Neutrophil (primary cell): ENCODE measurements around the gene TMCC1.

Source experiments
- H3K27ac ChIP-seq: fragments of 200-600 bp; sonication (generic); 2 replicates; pipeline ENCODE4 v1.5.1; 2016; ENCODE audit warnings: mild to moderate bottlenecking, moderate library complexity
- H3K27me3 ChIP-seq: fragments of 200-600 bp; sonication (generic); 2 replicates; pipeline ENCODE4 v1.6.0; 2016; ENCODE audit warnings: mild to moderate bottlenecking
- H3K36me3 ChIP-seq: fragments of 200-600 bp; sonication (generic); 2 replicates; pipeline ENCODE4 v1.5.1; 2017
- H3K4me1 ChIP-seq, 2 experiments: fragments of 200-600 bp in 1 of 2; sonication (generic) in 1 of 2; 1 replicate in 1 of 2; 2 replicates in 1 of 2; pipeline versions ENCODE4 v1.5.1 to v1.6.1; 2013 to 2016; ENCODE audit warnings: low read depth in 1 of 2, low read length in 1 of 2, mild to moderate bottlenecking in 1 of 2, moderate library complexity in 1 of 2; ENCODE audit not compliant: control insufficient read depth in 1 of 2, insufficient read depth in 1 of 2
- H3K4me3 ChIP-seq, 2 experiments: fragments of 200-600 bp in 1 of 2; sonication (generic) in 1 of 2; 1 replicate in 1 of 2; 2 replicates in 1 of 2; pipeline ENCODE4 v1.5.1; 2013 to 2016; ENCODE audit warnings: low read depth in 1 of 2, low read length in 1 of 2, mild to moderate bottlenecking in 1 of 2, moderate library complexity in 1 of 2
- H3K9me3 ChIP-seq: fragments of 200-600 bp; sonication (generic); 2 replicates; pipeline ENCODE4 v1.5.1; 2016
- TF ChIP-seq, protein P1 (sequence below): fragments of 200-600 bp; sonication (generic); IDR thresholded peaks from 2 replicates; pipeline ENCODE4 v1.5.1; 2016; ENCODE audit warnings: antibody characterized with exemption

The TMCC1 gene

DNA sequence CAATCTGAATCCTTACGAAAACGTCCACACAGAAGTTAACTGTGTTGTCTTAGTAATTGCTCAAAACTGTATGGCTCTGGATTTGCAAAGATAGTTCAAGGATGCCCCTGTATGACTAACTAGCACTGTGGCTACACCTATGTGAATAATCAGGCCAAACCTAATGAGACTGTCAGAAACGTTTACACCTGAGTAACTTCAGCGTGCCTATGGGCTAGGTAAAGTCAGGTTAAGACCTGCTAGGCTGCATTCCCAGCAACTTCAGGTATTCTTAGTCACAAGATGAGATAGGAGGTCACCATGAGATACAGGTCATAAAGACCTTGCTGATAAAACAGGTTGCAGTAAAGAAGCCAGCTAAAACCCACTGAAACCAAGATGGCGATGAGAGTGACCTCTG, 199.3 kb downstream of the TMCC1 start:
- Histone ChIP-seq H3K4me3 (no peak overlapping the region), H3K36me3 (no peaks in the 10 kb centered on the region), H3K27ac (no peak overlapping the region), H3K4me1 (peaks cover 0 to 2% of the 10 kb centered on the region in 2 experiments), H3K9me3 (no peaks in the 10 kb centered on the region), H3K27me3 (no peaks in the 10 kb centered on the region)
- TF ChIP-seq, protein P1, sequence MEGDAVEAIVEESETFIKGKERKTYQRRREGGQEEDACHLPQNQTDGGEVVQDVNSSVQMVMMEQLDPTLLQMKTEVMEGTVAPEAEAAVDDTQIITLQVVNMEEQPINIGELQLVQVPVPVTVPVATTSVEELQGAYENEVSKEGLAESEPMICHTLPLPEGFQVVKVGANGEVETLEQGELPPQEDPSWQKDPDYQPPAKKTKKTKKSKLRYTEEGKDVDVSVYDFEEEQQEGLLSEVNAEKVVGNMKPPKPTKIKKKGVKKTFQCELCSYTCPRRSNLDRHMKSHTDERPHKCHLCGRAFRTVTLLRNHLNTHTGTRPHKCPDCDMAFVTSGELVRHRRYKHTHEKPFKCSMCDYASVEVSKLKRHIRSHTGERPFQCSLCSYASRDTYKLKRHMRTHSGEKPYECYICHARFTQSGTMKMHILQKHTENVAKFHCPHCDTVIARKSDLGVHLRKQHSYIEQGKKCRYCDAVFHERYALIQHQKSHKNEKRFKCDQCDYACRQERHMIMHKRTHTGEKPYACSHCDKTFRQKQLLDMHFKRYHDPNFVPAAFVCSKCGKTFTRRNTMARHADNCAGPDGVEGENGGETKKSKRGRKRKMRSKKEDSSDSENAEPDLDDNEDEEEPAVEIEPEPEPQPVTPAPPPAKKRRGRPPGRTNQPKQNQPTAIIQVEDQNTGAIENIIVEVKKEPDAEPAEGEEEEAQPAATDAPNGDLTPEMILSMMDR: no peak

DNA sequence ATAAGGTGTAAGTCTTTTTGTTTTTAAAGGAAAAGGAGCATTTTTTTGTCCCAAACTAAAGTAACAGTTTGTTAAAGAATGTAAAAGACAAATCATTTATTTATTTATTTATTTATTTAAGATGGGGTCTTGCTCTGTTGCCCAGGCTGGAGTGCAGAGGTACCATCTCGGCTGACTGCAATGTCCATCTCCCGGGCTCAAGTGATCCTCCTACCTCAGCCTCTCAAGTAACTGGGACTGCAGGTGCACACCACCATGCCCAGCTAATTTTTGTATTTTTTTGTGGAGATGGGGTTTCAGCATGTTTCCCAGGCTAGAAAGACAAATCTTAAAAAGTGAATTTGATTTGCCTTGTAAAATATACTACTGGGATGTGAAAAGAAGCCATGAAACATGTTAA, 200.8 kb downstream of the TMCC1 start:
- Histone ChIP-seq H3K4me1 (peaks cover 0 to 2% of the 10 kb centered on the region in 2 experiments), H3K4me3 (no peak overlapping the region), H3K36me3 (no peaks in the 10 kb centered on the region), H3K9me3 (no peaks in the 10 kb centered on the region), H3K27ac (no peak overlapping the region), H3K27me3 (no peaks in the 10 kb centered on the region)
- TF ChIP-seq, protein P1: no peak

DNA sequence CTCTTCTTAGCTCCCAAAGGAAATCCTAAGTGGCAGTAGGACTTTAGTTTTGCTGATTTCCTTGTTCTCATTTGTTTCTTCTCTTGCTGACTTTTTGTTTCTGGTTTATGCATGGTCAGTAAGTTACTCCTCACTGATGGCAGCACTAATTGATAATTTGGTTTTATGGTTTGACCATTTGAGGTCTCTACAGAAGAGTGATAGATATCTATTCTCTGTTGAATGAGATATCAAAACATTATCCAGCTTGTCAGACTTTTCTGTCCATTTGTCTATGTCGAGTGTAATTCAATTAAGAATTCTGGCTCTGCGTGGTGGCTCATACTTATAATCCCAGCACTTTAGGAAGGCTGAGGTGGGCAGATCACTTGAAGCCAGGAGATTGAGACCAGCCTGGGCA, 202.5 kb downstream of the TMCC1 start:
- TF ChIP-seq, protein P1: no peak
- Histone ChIP-seq H3K27ac (peak overlapping the region; percentile 30), H3K36me3 (no peaks in the 10 kb centered on the region), H3K9me3 (no peaks in the 10 kb centered on the region), H3K4me3 (no peak overlapping the region), H3K4me1 (peaks cover 0 to 7% of the 10 kb centered on the region in 2 experiments), H3K27me3 (no peaks in the 10 kb centered on the region)

DNA sequence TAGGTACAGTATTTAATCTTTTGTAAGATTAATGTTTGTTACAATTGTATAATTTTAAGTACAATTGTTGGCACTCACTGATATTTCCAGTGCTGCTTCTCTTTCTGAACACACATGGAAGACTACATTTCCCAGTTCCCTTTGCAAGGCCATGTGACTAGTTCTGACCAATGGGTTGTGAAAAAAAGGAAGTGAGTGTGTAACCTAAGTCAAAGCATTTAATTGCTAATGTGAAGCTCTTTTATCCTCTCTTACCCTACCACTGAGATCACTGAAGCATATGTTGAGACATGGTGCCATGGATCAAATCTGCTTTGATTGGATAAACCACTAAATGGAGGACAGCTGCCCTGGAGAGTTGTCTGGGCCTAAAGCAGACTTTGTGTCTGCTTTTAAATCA, 203.1 kb downstream of the TMCC1 start:
- peak overlapping the region; percentile 30 for H3K27ac ChIP-seq

DNA sequence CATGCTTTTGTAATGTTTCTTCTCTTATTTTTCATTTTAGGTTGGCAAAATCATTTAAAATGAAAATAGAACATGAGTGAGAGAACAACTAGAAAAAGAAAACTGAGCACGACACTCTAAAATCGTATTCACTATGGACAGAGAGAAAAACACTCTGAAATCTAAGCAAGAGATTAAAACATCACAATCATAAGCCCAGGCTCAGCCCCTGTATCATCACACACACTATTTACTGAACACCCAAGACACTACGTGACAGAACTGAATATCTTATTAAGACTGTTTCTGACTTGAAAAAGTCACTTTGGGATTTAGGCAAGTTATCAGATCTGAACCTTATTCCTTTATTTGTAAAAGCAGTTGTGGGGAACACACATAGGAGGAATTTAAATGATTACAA, 204.5 kb downstream of the TMCC1 start:
- Histone ChIP-seq H3K36me3 (no peaks in the 10 kb centered on the region), H3K27ac (no peak overlapping the region), H3K27me3 (no peaks in the 10 kb centered on the region), H3K4me3 (no peak overlapping the region), H3K9me3 (no peaks in the 10 kb centered on the region), H3K4me1 (peaks cover 0 to 7% of the 10 kb centered on the region in 2 experiments)
- TF ChIP-seq, protein P1: no peak

More for the DNA sequence above, 203.1 kb downstream of the TMCC1 start:
- Histone ChIP-seq H3K4me1 (peaks cover 0 to 7% of the 10 kb centered on the region in 2 experiments), H3K4me3 (no peak overlapping the region), H3K9me3 (no peaks in the 10 kb centered on the region), H3K36me3 (no peaks in the 10 kb centered on the region), H3K27me3 (no peaks in the 10 kb centered on the region)
- TF ChIP-seq, protein P1: no peak
